Vagina (tissue), 2 donors: ENCODE measurements around the gene ANKRD61.

Experiments used
- CTCF ChIP-seq, 3 experiments: fragments of 450-650 bp in 2 of 3; fragments of 200-600 bp in 1 of 3; sonication (generic) in 1 of 3; IDR thresholded peaks; one replicate each; pipeline ENCODE4 v1.5.1; 2017 to 2019; ENCODE audit warnings: antibody characterized with exemption in 3 of 3, mild to moderate bottlenecking in 2 of 3, moderate library complexity in 2 of 3
- POLR2A ChIP-seq, 2 donors: fragments of 450-650 bp; IDR thresholded peaks; one replicate each; pipeline ENCODE4 v1.6.1; 2017; ENCODE audit warnings: antibody characterized with exemption in 2 of 2, mild to moderate bottlenecking in 2 of 2, moderate library complexity in 2 of 2
- POLR2AphosphoS5 ChIP-seq, 2 donors: sonication (generic); formaldehyde crosslinking; IDR thresholded peaks; one replicate each; pipeline ENCODE4 v1.9.0; 2017; ENCODE audit warnings: antibody characterized with exemption in 2 of 2, mild to moderate bottlenecking in 2 of 2, low read depth in 1 of 2; ENCODE audit not compliant: insufficient read depth in 1 of 2

- TF ChIP-seq CTCF (IDR thresholded peaks at IDR 0.05): no peak
- TF ChIP-seq POLR2AphosphoS5 (IDR thresholded peaks at IDR 0.05; ENCODE audit: insufficient read depth in 1 of 2, low read depth in 1 of 2): no peak
- TF ChIP-seq POLR2A (IDR thresholded peaks at IDR 0.05): no peak
Measured at GRCh38 chr7:6020371-6021286, 10.5 kb upstream of the ANKRD61 start.
